ENCODE data around the gene PLEKHH1.

DNA sequence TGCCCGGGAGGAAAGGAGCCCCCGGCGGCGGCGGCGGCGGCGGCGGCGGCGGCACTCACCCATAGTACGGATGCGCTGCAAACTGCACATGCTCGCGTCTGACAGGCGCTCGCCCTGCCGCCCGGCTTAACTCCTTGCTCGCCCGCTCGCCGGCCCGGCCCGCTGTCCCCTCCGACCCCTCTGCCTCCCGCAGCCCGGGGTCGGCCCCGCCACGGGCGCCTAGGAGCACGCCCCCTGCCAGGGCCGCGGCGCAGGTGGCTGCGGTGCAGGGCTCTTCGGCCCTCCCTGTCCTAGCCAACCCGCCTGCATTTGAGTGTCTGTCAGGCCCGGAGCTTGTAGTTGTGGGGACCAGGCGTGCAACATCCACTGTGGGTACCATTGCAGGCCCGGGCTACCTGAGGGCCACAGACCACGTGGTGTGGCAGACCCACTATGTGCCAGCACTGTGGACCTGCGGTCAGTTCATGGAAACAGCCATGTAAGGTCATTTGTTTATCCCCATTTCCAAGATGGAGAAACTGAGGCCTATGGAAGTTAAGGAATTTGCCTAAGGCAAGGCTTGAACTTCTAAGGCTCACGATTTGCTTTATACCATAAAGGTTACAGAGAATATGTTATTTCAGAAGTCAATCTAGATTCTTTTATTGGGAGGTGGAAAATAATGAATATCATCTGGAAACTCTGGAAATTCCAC, 17.6 kb upstream of the PLEKHH1 start:
- no peak for TF ChIP-seq POLR2AphosphoS5 (IDR thresholded peaks at IDR 0.05; ENCODE audit: borderline replicate concordance, low read depth, low read length)
- no peak for TF ChIP-seq EZH2 (IDR thresholded peaks at IDR 0.05)

Measured in SK-N-MC (cell line).